GM13976 (cell line): ENCODE data around the gene TTBK1.

Experiments used
- DNase-seq: peaks from one replicate; pipeline ENCODE4 v3.0.0; 2012; ENCODE audit warnings: low spot score
- CTCF ChIP-seq: IDR thresholded peaks from 2 replicates; pipeline ENCODE4 v1.5.1; 2012; ENCODE audit warnings: borderline replicate concordance, mild to moderate bottlenecking; ENCODE audit not compliant: insufficient read depth; ENCODE audit errors: extremely low read depth, missing control alignments, control extremely low read depth
- in situ Hi-C: fragments of 300-500 bp; cut with MboI; formaldehyde crosslinking; loops from one replicate; pipeline ENCODE4 v1.12.0; 2022; ENCODE audit warnings: low sequenced_read_pairs, mixed read lengths, inconsistent platforms; ENCODE audit not compliant: unreplicated experiment

Gene TTBK1

GRCh38 chr6:43242908-43243663 lies at the start of gene TTBK1:
TSS of gene TTBK1 (plus strand) at chr6:43243481. CDS start at chr6:43246661, 3,180 bp downstream.
- no peak for DNase-seq
- TF ChIP-seq CTCF, result no peak
- in situ Hi-C loops, result no loop called here

- no peak for TF ChIP-seq CTCF
- DNase-seq, result no peak
- in situ Hi-C loops, result no loop called here
Observed at GRCh38 chr6:43193929-43194328, 49.4 kb upstream of the TTBK1 start.

GRCh38 chr6:43196337-43196736 lies 46.9 kb upstream of the TTBK1 start:
- in situ Hi-C loops, result no loop called here
- TF ChIP-seq CTCF, result no peak
- DNase-seq, result no peak

- no peak for TF ChIP-seq CTCF
- in situ Hi-C loops, result no loop called here
Observed at GRCh38 chr6:43199912-43200311, 43.4 kb upstream of the TTBK1 start.

GRCh38 chr6:43200541-43200940 lies 42.7 kb upstream of the TTBK1 start:
- no peak for TF ChIP-seq CTCF
- in situ Hi-C loops, result no loop called here

More at GRCh38 chr6:43199912-43200311, 43.4 kb upstream of the TTBK1 start:
- DNase-seq, result no peak

GRCh38 chr6:43202451-43202850 lies 40.8 kb upstream of the TTBK1 start:
- no peak for TF ChIP-seq CTCF
- in situ Hi-C loops, result no loop called here
- DNase-seq, result no peak

More at GRCh38 chr6:43200541-43200940, 42.7 kb upstream of the TTBK1 start:
- no peak for DNase-seq
